GM19467 (cell line): Measurements from ENCODE around the gene C9orf78.

ENCODE experiments used
- ATAC-seq: cut with Tn5 transposase; IDR thresholded peaks from one replicate; pipeline ENCODE4 v1.9.1; 2021; ENCODE audit warnings: mild to moderate bottlenecking, moderate library complexity; ENCODE audit not compliant: unreplicated experiment

Gene C9orf78

DNA sequence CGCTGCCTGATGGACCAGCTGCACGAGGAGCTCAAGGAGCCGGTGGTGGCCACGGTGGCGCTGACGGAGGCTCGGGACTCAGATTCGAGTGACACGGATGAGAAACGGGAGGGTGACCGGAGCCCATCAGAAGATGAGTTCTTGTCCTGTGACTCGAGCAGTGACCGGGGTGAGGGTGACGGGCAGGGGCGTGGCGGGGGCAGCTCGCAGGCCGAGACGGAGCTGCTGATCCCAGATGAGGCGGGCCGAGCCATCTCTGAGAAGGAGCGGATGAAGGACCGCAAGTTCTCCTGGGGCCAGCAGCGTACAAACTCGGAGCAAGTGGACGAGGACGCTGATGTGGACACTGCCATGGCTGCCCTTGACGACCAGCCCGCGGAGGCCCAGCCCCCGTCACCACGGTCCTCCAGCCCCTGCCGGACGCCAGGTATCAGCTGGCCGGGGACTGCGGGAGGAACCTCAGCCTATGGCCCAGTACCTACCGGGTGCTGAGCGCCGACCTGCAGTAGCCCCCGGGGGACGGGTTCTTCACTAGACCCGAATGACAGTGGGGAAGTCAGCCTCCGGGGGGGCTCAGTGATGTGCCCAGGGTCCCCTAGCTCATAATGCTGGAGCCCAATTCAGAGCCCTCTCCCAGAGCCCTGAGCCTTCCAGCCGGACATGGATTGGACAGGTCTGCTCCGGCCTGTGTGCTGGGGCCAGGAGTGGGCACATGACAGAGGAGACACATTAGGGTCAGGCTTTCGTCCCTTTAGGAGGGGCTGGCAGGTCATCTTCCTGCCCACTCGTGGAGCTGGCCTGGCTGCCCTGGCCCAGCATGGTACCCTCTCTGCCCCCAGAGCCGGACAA is 33.2 kb upstream of the C9orf78 start:
- no peak for ATAC-seq

DNA sequence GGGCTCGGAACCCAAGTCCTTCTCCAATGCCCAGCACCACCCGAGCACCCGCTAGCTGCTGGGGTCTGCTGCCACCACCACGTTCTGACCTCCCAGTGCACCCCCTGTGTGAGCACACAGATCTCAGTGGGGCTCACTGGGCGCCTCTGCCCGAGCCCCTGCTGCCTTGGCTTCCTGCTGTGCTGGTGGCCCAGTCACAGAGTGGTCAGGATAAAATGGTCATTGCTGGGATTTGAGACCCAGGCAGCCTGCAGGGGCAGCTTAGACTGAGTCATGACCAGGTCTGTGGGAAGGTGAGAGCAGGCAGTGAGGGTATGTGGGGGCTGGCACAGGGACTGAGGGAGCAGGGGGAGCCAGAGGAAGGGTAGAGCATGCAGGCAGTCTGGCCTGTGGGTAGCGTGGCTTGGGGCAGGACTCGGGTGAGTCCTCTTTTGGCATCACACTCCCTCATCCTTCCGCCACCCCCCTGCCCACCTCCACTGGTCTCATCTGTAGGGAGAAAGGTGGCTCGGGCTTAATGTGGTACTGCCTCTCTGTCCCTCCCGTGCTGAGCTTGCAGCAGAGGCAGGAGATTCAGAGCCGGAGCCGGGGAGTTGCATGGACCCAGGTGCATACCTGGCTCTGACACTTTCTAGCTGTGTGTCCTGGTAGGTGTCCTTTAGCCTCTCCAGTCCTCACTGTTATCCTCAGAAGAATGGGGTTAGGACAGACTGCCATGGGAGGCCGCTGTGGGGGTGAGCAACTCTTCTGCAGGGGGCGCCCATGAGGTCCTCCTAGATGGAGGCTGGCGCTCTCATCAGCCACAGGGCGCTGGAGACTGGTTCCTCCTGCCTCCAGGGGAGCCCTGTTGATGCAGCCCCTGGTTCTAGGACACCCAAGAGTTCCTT is 32.3 kb upstream of the C9orf78 start:
- ATAC-seq = no peak

- ATAC-seq = no peak
These were observed 31.5 kb upstream of the C9orf78 start for GRCh38 chr9:129866394-129867135.

DNA sequence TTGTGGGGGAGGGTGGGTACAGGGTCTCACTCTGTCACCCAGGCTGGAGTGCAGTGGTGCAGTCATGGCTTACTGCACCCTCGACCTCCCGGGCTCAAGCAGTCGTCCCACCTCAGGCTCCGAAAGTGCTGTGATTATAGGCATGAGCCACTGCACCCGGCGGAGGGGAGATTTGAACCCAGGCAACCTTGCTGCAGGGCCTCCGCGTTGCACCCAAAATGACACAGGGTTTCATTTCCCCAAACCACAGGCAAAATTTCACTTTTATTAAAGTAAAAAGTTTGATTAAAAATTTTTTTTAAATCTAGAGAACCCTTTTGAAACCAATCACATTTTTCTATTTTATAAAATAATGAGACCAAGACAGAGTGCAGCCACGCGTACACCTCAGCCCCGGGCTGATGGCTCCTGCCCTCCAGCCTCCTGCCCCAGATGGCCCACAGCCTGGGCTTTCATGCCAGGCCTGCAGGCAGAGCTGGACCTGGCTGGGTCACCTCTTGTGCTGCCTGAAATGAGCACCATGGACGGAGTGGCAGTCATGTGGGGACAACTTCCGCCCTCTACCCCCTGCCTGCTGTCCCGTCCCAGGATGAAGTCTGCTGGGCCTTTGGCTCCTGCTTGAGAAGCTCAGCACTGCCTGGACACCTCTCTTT is 30.7 kb upstream of the C9orf78 start:
- ATAC-seq = no peak

GRCh38 chr9:129864991-129865647 is 30.0 kb upstream of the C9orf78 start:
- ATAC-seq = no peak

DNA sequence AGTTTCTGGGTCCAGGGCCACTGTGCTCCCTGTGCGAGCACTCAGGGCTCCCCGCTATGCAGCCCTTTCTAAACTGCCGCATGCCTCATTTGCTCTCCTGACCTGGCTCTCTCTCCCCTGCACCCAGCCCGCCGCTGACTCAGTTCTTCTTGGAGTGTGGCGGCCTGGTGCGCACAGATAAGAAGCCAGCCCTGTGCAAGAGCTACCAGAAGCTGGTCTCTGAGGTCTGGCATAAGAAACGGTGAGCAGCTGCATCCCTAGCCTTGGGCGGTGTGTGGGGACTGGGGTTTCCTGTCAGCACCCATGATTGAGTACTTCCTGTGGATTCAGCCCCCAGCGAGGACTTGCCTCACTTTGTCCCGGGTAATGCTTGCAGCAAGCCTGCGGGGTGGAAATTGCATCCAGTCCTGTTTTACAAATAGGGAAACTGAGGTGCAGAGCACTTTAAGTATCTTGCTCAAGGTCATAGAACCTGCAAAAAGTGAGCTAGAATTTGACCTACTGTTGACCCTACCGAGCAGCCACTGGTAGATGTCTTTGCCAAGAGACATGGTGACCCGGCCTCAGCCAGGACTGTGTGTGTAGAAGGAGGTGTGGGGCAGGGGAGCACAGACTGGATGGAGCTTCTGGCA is 28.1 kb upstream of the C9orf78 start:
- no peak for ATAC-seq

GRCh38 chr9:129861447-129861827 is 26.4 kb upstream of the C9orf78 start:
- no peak for ATAC-seq

- ATAC-seq = no peak
These were observed 25.8 kb upstream of the C9orf78 start for GRCh38 chr9:129860653-129861446.

- ATAC-seq = no peak
These were observed 23.3 kb upstream of the C9orf78 start for GRCh38 chr9:129858167-129858962.

GRCh38 chr9:129857207-129857606 is 22.1 kb upstream of the C9orf78 start:
- no peak for ATAC-seq

- ATAC-seq = no peak
These were observed 19.6 kb upstream of the C9orf78 start for GRCh38 chr9:129854588-129855110.

- no peak for ATAC-seq
These were observed 18.5 kb upstream of the C9orf78 start for GRCh38 chr9:129853614-129854013.

DNA sequence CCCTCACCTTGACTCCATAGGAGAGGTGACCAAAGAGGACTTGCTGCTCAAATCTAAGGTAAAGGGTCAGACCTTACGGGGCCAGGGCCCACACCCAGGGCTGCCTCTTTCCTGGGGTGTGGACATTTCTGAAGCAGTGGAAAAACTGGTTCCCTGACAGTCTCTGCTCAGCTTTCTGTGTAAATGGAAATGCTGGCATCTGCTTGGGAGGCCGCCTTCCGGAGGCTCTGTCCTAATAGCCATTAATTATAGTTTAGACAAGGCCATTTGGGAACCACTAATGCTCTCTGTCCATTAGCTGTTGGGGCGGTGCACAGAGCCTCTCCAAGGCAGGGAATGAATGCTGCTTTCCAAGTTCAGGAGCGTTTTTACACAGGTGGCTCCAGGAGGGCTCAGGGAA is 17.5 kb upstream of the C9orf78 start:
- ATAC-seq = no peak

- no peak for ATAC-seq
These were observed 16.7 kb upstream of the C9orf78 start for GRCh38 chr9:129851821-129852220.

GRCh38 chr9:129850821-129851550 is 15.9 kb upstream of the C9orf78 start:
- no peak for ATAC-seq

- no peak for ATAC-seq
These were observed 14.8 kb upstream of the C9orf78 start for GRCh38 chr9:129849901-129850300.

GRCh38 chr9:129848712-129849441 is 13.8 kb upstream of the C9orf78 start:
- no peak for ATAC-seq
